ENCODE data around the gene FAM240A.

DNA sequence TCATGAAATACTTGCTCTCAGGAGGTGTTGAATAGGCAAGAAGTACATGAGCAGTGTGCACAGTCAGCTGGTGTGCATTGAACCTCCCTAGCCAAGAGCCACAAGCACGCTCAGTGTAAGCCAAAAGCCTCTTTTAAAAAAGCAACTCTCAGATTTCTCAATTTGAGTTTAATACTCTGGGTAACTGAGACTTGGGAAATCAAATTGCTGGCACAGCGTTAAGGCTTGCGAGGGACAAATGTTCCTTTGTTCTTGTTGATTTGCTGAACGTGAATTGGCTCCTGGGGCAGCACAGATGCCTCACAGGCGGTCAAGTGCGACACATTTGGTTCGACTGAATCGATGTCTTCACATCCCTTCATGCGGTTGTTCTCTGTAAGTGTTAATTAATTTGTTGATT lies at the start of gene FAM240A:
- TF ChIP-seq, protein P1, sequence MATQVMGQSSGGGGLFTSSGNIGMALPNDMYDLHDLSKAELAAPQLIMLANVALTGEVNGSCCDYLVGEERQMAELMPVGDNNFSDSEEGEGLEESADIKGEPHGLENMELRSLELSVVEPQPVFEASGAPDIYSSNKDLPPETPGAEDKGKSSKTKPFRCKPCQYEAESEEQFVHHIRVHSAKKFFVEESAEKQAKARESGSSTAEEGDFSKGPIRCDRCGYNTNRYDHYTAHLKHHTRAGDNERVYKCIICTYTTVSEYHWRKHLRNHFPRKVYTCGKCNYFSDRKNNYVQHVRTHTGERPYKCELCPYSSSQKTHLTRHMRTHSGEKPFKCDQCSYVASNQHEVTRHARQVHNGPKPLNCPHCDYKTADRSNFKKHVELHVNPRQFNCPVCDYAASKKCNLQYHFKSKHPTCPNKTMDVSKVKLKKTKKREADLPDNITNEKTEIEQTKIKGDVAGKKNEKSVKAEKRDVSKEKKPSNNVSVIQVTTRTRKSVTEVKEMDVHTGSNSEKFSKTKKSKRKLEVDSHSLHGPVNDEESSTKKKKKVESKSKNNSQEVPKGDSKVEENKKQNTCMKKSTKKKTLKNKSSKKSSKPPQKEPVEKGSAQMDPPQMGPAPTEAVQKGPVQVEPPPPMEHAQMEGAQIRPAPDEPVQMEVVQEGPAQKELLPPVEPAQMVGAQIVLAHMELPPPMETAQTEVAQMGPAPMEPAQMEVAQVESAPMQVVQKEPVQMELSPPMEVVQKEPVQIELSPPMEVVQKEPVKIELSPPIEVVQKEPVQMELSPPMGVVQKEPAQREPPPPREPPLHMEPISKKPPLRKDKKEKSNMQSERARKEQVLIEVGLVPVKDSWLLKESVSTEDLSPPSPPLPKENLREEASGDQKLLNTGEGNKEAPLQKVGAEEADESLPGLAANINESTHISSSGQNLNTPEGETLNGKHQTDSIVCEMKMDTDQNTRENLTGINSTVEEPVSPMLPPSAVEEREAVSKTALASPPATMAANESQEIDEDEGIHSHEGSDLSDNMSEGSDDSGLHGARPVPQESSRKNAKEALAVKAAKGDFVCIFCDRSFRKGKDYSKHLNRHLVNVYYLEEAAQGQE (IDR thresholded peaks at IDR 0.05; ENCODE audit: low read depth, low read length): no peak
- TF ChIP-seq, protein P2, sequence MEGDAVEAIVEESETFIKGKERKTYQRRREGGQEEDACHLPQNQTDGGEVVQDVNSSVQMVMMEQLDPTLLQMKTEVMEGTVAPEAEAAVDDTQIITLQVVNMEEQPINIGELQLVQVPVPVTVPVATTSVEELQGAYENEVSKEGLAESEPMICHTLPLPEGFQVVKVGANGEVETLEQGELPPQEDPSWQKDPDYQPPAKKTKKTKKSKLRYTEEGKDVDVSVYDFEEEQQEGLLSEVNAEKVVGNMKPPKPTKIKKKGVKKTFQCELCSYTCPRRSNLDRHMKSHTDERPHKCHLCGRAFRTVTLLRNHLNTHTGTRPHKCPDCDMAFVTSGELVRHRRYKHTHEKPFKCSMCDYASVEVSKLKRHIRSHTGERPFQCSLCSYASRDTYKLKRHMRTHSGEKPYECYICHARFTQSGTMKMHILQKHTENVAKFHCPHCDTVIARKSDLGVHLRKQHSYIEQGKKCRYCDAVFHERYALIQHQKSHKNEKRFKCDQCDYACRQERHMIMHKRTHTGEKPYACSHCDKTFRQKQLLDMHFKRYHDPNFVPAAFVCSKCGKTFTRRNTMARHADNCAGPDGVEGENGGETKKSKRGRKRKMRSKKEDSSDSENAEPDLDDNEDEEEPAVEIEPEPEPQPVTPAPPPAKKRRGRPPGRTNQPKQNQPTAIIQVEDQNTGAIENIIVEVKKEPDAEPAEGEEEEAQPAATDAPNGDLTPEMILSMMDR (IDR thresholded peaks at IDR 0.05 in 2 of 3, conservative IDR thresholded peaks at IDR 0.05 in 1 of 3; ENCODE audit: control insufficient read depth in 2 of 3, extremely low read depth in 1 of 3, insufficient read depth in 1 of 3, low read depth in 3 of 3, low read length in 3 of 3): no peak
- no peak for TF ChIP-seq MYC (IDR thresholded peaks at IDR 0.05; ENCODE audit: insufficient read depth, insufficient read length, insufficient replicate concordance, low read length, severe bottlenecking)
- TF ChIP-seq POLR2A (IDR thresholded peaks at IDR 0.05; ENCODE audit: low read depth, low read length): no peak
- no peak for TF ChIP-seq GABPA (IDR thresholded peaks at IDR 0.05; ENCODE audit: low read depth)
- no peak for TF ChIP-seq POLR2AphosphoS5 (IDR thresholded peaks at IDR 0.05; ENCODE audit: low read length)
- no peak for TF ChIP-seq SMC3 (IDR thresholded peaks at IDR 0.05; ENCODE audit: borderline replicate concordance, low read length)
- TF ChIP-seq, protein P3, sequence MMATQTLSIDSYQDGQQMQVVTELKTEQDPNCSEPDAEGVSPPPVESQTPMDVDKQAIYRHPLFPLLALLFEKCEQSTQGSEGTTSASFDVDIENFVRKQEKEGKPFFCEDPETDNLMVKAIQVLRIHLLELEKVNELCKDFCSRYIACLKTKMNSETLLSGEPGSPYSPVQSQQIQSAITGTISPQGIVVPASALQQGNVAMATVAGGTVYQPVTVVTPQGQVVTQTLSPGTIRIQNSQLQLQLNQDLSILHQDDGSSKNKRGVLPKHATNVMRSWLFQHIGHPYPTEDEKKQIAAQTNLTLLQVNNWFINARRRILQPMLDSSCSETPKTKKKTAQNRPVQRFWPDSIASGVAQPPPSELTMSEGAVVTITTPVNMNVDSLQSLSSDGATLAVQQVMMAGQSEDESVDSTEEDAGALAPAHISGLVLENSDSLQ (IDR thresholded peaks at IDR 0.05): no peak
- no peak for TF ChIP-seq HDAC6 (IDR thresholded peaks at IDR 0.05; ENCODE audit: unreplicated experiment)
- TF ChIP-seq CHD4 (IDR thresholded peaks at IDR 0.05): no peak
- TF ChIP-seq, protein P4, sequence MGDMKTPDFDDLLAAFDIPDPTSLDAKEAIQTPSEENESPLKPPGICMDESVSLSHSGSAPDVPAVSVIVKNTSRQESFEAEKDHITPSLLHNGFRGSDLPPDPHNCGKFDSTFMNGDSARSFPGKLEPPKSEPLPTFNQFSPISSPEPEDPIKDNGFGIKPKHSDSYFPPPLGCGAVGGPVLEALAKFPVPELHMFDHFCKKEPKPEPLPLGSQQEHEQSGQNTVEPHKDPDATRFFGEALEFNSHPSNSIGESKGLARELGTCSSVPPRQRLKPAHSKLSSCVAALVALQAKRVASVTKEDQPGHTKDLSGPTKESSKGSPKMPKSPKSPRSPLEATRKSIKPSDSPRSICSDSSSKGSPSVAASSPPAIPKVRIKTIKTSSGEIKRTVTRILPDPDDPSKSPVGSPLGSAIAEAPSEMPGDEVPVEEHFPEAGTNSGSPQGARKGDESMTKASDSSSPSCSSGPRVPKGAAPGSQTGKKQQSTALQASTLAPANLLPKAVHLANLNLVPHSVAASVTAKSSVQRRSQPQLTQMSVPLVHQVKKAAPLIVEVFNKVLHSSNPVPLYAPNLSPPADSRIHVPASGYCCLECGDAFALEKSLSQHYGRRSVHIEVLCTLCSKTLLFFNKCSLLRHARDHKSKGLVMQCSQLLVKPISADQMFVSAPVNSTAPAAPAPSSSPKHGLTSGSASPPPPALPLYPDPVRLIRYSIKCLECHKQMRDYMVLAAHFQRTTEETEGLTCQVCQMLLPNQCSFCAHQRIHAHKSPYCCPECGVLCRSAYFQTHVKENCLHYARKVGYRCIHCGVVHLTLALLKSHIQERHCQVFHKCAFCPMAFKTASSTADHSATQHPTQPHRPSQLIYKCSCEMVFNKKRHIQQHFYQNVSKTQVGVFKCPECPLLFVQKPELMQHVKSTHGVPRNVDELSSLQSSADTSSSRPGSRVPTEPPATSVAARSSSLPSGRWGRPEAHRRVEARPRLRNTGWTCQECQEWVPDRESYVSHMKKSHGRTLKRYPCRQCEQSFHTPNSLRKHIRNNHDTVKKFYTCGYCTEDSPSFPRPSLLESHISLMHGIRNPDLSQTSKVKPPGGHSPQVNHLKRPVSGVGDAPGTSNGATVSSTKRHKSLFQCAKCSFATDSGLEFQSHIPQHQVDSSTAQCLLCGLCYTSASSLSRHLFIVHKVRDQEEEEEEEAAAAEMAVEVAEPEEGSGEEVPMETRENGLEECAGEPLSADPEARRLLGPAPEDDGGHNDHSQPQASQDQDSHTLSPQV (IDR thresholded peaks at IDR 0.05): no peak
- no peak for TF ChIP-seq DPF2 (IDR thresholded peaks at IDR 0.05)

Data from GM12878 (cell line).